Globus pallidus (tissue), 1 donor: ENCODE measurements around the gene STX5.
A peak's percentile ranks its signal among the peaks of the same experiment; 100 is the strongest.
"Not testable (repeated sequence)": the region's sequence is repeated elsewhere in the genome, so short reads cannot be mapped to it uniquely, and the experiment has no call there.

Experiments
- DNase-seq: peaks from one replicate; pipeline ENCODE4 v3.0.0-alpha.2; 2015; ENCODE audit warnings: low spot score

Gene STX5

GRCh38 chr11:62786318-62787004 lies 45.4 kb downstream of the STX5 start:
- DNase-seq, result peak; percentile 82

- no peak for DNase-seq
Observed at GRCh38 chr11:62782753-62783152, 49.1 kb downstream of the STX5 start.

GRCh38 chr11:62778441-62778840 lies 53.4 kb downstream of the STX5 start:
- no peak for DNase-seq

GRCh38 chr11:62777389-62777788 lies 54.5 kb downstream of the STX5 start:
- no peak for DNase-seq

- DNase-seq, result no peak
Observed at GRCh38 chr11:62775646-62776045, 56.2 kb downstream of the STX5 start.

GRCh38 chr11:62774407-62774806 lies 57.4 kb downstream of the STX5 start:
- DNase-seq, result no peak

- DNase-seq, result peak; percentile 98
Observed at GRCh38 chr11:62771144-62772021, 60.5 kb downstream of the STX5 start, which contains the start of gene TAF6L. Gene TAF6L (plus strand): TSS chr11:62771396. CDS start chr11:62775784, 4,388 bp downstream.

GRCh38 chr11:62770778-62771143 lies 61.1 kb downstream of the STX5 start:
- DNase-seq, result no peak

- not testable (repeated sequence) for DNase-seq
Observed at GRCh38 chr11:62760867-62761227, 71.0 kb downstream of the STX5 start.

GRCh38 chr11:62757846-62758788 lies 73.7 kb downstream of the STX5 start:
- no peak for DNase-seq
